DMS79 treated with DMSO at 0.1 percent for 48 hours (cell line): ENCODE measurements around the gene LOC128125822.
"Not testable (repeated sequence)": the region's sequence is repeated elsewhere in the genome, so short reads cannot be mapped to it uniquely, and the experiment has no call there.

ENCODE experiments used
- DNase-seq: peaks from one replicate; lab custom pipeline; 2025; lab: John Stamatoyannopoulos, UW

Gene LOC128125822

DNA sequence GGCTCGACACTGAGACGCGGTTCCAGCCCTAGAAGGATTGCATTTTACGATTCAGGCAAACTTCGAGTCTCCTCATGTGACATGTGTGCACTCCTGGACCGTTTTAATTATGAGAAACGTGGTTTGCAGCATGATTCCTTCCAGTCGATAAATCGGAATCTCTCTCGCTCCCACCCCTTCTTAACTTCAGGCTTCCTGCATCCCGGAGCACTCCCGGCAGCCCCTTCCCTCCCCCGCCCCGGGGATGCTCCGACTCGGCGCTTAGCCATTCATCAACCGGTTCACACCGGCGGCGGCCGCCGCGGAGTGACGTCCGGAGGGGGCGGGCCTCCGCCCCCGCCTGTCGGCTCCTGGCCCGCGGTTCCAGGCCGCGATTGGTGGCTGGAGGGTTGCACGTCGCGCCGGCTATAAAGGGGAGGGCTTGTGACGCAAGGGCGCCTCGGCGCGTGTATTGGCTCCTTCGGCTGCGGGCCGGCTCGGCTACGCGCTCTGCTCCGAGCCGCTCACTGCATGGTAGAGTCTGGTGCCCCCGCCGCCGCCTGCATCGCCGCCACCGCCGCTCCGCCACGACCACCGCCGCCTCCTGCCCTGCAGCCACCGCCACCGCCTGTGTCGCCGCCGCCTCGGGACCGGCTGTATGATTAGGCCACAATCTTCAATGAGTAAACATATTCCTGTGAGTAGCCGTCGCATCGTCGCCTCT is at the start of gene LOC128125822, which contains the start of gene PTP4A1:
TSS of gene LOC128125822 (plus strand) at position 437 of the 703 bp plus-strand sequence.
TSS of gene PTP4A1 (plus strand) at position 437 of the 703 bp plus-strand sequence. CDS start 4,401 bp downstream, outside the sequence.
- peak; percentile 93 for DNase-seq

DNA sequence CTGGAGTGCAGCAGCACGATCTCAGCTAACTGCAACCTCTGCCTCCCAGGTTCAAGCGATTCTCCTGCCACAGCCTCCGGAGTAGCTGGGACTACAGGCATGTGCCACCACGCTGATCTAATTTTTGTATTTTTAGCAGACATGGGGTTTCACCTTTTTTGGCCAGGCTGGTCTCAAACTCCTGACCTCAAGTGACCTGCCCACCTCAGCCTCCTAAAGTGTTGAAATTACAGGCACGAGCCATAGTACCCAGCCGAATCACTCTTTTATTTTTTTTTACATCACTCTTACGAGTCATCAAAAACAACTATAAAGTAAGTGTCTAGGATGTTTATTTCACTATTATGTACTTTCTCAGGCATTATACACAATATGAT is 49.4 kb upstream of the LOC128125822 start:
- not testable (repeated sequence) for DNase-seq

DNA sequence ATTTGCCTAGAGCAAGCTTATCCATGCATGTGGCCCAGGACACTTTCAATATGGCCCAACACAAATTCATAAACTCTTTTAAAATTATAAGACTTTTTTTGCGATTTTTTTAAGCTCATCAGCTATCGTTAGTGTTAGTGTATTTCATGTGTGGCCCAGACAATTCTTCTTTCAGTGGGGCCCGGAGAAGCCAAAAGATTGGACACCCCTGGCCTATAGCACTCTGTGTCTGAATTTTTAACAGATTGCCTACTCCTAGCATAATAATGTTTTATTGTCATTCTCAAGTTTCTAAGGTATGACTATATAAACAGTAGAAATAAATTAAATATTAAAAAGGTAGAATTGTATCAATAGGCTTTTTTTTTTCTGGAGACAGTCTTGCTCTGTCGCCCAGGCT is 48.6 kb upstream of the LOC128125822 start:
- DNase-seq: no peak

DNA sequence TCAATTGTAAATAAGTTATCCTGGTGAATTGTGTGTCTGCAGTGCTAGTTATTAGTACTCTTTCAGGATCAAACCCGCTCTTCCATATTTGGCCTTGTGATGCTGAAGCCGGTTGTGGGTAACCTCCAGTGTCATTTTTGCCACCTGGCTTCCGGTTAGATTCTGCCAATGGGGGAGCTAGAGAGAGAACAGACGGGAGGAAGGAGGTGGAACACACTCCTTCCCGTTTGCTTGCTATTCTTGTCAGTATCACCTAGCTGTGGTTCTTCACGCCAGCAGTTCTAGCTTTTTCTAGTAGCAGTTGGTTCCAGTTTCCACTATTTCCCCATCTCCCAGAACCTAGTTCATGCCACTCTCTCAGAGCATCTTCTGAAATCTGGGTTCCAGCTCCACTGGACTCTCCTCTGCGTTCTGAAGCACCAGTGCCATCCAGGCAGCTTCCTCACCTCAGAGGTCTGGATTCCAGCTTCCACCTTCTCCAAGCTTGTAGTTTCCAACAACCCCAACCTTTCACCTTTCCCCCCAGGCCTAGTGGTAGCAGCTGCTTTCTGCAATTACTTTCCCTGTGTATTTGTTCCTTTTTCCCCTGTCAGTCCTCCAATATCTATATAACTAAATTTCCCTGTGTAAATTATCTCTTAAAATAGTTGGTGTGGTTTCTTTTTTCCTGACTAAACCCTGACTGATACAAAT is 46.9 kb upstream of the LOC128125822 start:
- no peak for DNase-seq

- no peak for DNase-seq
Observed at GRCh38 chr6:63526931-63527330, 45.3 kb upstream of the LOC128125822 start.

DNA sequence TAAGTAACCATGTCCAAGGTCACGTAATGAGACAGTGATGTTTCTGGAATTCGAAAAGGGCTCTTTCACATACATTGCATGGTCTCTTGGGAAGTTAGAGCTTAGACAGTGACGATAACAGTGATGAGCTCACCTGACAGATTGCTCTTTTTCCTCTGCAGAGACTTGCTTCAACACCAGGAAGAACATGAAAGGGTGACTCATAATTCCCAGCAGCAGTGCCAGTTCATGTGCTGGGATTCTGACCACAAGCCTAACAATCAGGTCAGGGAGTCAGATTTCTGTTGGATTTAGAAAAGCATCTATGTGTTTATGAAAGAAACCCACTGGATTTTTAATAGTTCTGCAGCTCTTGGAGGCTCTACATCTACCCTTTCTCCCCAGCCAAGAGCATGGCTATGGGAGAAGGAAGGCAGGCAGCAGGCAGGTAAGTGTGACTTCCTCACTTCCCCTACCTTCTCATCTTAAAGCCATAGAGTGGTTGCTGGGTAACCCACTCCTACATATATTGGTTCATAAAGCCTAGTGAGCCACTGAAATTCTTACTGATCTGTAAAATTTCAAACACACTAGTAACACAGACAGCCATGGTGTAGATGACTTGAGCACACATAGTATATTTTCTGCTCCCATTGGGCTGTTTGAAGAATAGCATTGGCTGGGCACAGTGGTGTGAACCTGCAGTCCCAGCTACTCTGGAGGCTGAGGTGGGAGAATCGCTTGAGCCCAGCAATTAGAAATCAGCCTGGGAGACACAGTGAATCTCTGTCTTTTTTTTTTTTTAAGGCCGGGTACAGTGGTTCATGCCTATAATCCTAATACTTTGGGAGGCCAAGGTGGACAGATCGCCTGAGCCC is 44.4 kb upstream of the LOC128125822 start:
- DNase-seq: no peak

GRCh38 chr6:63529498-63529897 is 42.8 kb upstream of the LOC128125822 start:
- DNase-seq: no peak

DNA sequence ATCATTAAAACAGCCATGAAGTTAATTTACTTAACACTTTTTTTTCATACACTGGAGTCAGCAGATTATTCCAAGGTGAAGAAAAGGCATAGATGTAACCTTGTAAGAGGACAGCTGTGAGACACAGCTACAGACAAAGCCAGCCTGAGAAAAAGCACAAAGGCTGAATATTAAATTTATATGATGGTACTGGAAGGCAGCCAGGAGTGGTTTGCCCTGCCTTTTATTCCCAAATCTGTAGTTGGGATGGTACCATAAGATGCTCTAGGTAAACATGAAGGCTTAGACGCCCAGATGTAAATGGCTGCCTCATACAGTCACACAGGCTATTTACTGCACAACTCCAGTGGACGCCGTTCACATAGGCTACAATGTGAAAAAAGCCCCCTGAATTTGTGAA is 42.1 kb upstream of the LOC128125822 start:
- DNase-seq: no peak

DNA sequence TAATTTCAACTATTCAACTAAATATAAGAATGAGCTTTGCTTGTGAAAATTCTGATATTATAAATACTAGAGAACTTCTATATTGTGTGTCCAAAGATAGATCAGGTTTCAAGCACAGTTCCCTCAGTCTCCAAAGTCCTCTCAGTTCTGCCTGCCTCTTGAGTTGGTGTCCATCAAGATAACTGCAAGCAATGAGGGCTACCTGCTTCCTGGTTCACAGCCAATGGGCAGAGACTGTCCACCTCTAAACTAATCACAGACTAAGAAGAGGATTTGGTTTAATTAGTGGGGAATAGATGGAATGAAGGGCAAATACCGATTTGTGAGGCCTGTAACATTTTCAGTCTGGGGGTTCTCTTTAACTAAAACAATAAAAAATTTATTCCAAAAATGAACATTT is 41.3 kb upstream of the LOC128125822 start:
- no peak for DNase-seq

DNA sequence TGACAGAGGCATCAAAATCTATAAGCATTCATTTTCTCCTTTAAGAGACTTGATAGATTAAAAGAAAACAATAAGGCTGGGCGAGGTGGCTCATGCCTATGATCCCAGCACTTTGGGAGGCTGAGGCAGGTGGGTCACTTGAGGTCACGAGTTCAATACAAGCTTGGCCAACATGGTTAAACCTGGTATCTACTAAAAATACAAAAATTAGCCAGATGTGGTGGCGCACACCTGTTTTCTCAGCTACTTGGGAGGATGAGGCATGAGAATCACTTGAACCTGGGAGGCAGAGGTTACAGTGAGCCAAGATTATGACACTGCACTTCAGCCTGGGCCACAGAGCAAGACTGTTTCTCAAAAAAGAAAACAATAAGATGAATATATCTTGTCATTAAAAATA is 39.3 kb upstream of the LOC128125822 start:
- no peak for DNase-seq

DNA sequence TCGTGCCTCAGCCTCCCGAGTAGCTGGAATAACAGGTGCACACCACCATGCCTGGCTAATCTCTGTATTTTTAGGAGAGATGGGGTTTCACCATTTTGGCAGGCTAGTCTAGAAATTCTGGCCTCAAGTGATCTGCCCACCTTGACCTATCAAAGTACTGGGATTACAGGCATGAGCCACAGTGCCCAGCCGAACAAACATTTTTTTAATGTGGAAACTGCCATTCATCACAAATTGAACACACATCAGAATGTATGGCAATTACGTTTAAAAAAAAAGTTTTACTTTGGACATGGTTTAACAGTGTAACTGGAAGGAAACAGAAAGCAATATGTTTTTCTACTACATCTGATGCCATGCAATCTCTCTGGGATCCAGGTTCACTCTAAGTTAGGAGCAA is 38.3 kb upstream of the LOC128125822 start:
- DNase-seq: no peak

GRCh38 chr6:63537201-63537958 is 34.9 kb upstream of the LOC128125822 start:
- DNase-seq: peak; percentile 13

- no peak for DNase-seq
Observed at GRCh38 chr6:63537959-63538300, 34.4 kb upstream of the LOC128125822 start.

DNA sequence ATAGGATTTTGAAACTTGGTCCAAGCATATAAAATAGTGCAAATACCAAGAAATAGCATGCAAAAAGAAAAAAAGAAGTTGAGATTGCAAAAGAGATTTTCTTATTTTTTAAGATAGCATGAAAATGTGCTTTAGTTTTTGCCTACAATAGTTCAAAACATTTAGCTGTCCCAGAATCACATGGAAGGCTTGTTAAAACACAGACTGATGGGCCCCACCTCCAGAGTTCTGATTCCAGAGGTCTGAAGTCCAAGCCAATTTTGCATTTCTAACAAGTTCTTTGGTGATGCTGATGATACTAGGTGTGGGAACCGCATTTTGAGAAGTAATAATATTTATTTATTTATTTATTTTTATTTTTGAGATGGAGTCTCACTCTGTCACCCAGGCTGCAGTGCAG is 33.7 kb upstream of the LOC128125822 start:
- no peak for DNase-seq

GRCh38 chr6:63543001-63543400 is 29.3 kb upstream of the LOC128125822 start:
- DNase-seq: no peak

GRCh38 chr6:63543982-63544381 is 28.3 kb upstream of the LOC128125822 start:
- DNase-seq: no peak

- DNase-seq: no peak
Observed at GRCh38 chr6:63546236-63546635, 26.0 kb upstream of the LOC128125822 start.

DNA sequence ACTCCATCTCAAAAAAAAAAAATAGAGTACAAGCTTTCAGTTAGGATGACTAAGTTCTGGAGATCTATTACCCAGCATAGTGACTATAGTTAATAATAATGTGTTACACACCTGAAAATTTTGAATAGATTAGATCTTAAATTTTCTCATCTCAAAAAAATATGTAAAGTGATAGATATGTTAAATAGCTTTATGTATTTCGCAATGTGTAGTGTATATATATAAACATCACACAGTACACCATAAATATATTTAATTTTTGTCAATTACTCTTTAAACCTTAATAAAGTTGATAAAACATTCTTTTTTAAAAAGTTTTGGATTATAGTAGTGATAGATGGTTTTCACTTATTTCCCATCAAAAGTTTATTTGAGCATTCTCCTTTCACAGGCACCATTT is 25.6 kb upstream of the LOC128125822 start:
- no peak for DNase-seq

DNA sequence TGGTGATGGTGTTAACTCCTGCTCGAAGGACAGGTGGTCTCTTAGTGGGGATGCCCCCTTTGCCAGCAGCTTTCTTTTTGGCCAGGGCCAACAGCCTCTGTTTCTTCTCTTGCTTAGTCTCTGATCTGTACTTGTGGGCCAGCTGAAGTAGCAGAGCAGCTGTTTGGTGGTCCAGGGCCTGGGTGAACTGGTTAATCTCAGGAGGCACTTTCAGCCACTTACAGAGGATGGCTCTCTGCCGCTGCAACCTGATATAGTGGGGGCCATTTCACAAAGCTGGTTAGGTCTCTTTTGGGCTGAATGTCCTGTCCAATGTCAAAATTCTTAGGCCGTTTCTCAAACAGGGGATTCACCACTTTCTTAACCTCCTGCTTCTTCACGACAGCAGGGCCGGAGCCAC is 23.2 kb upstream of the LOC128125822 start:
- no peak for DNase-seq

GRCh38 chr6:63553208-63553607 is 19.1 kb upstream of the LOC128125822 start:
- no peak for DNase-seq

DNA sequence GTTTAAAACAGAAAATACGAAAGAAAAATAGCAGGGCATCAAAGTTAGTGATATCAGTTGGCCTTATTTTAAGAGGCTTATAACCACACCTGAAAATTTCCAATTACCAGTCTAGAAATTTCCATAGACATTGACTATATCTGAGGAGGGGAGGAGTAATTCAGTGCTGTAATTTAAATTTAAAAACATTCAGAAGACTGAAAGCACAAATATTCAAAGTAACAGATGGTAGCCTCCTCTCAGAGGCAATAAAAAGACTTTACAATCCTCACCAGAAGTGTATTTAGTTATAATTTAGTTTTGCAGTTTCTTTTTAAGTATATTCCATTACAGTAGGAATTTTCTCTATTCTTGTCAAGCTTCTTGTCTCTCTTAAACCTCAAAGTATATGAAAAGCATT is 18.4 kb upstream of the LOC128125822 start:
- DNase-seq: no peak

GRCh38 chr6:63554782-63555181 is 17.5 kb upstream of the LOC128125822 start:
- DNase-seq: no peak
